SU-DHL-6 (cell line): ENCODE measurements around the gene BEGAIN.

Experiments used
- CTCF ChIP-seq: fragments of 200-600 bp; sonication (generic); IDR thresholded peaks from one replicate; pipeline ENCODE4 v1.5.1; 2017; ENCODE audit warnings: antibody characterized with exemption, mild to moderate bottlenecking, low read length, moderate library complexity; ENCODE audit not compliant: insufficient read depth, poor library complexity, severe bottlenecking
- EZH2phosphoT487 ChIP-seq: fragments of 200-600 bp; sonication (generic), shearing (Covaris generic); conservative IDR thresholded peaks from 2 replicates; pipeline ENCODE4 v1.6.1; 2018; ENCODE audit warnings: mild to moderate bottlenecking, antibody characterized with exemption, low read length, moderate library complexity, mixed read lengths

DNA sequence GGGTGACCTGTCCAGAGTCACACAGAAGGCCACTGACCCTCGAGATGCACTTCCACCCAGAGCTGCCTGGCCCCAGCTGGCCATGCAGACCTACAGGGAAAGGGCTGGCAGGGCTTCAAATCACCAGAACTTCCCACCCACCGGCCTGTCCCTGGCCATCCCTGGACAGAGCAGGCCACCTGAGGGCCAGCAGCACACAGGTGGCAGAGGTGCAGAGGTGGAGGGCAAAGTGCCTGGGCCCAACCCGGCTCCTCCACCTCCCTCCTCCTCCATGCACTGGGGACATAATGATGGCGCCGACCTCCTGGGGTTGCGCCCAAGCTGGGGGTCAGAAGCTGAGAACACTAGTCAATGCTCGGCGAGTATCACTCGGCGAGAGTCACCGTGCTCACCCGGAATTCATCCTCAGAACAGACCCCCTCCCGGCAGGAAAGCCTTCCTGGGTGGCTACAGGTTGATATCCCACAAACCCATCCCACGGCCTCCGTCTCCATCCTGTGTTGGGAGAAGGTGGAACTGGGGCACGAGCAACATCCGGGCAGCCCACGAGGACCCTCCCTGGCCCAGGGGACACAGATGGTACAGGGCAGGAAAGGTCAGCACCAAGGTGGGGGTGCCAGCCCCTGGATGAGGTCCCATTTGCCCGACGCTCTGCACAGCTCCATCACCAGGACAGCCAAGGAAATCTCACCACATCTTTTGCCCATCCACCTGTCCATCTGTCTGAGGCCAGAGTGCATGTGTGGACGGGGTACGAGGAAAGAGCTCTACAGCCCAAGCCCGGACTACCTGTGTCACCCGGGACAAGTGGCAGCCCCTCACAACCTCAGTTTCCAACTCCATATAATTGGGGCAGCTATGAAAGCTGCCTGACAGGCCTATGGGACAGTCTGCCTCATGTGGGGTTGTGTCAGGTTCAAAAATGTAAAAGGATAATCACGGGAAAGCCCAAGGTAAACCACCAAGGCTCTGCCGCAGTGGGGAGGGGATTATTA, 10.8 kb downstream of the BEGAIN start:
- no peak for TF ChIP-seq CTCF
- TF ChIP-seq EZH2phosphoT487: no peak
